PC-3 (cell line): ENCODE results near the gene TUBGCP3. TPM values are rescaled to one million over a fixed set of nuclear protein-coding genes. Genes with fewer than 3 reads are reported as not detected.

Source experiments
- ATAC-seq: fragments of 200-7000 bp; cut with Tn5 transposase; 2 replicates; pipeline ENCODE4 v1.9.1; 2020; ENCODE audit warnings: mild to moderate bottlenecking, moderate library complexity
- BruUV-seq: library from RNA; stranded (reverse); fragments of 400-500 nt; replicated peaks from 2 replicates; lab custom pipeline; 2021; lab: Mats Ljungman, UMichigan
- CTCF ChIA-PET: fragments of 300-600 bp; sonication (Branson Sonifier 250); formaldehyde crosslinking; loops from one replicate; lab custom pipeline; 2022; ENCODE audit warnings: antibody characterized with exemption; lab: Charles Lee
- POLR2A ChIA-PET: fragments of 300-600 bp; sonication (Branson Sonifier 250); formaldehyde crosslinking; loops from one replicate; lab custom pipeline; 2022; ENCODE audit warnings: antibody characterized with exemption; ENCODE audit not compliant: unreplicated experiment; lab: Charles Lee
- DNase-seq: peaks from one replicate; pipeline ENCODE4 v3.0.0-alpha.2; 2015
- H2AFZ ChIP-seq: fragments of 300-600 bp; sonication (generic); 2 replicates; pipeline ENCODE4 v1.6.0; 2016; ENCODE audit warnings: antibody characterized with exemption, low read length
- H3F3A ChIP-seq: fragments of 300-600 bp; sonication (generic); one replicate; pipeline ENCODE4 v1.6.0; 2017; ENCODE audit warnings: antibody characterized with exemption, low read length, control low read depth, mild to moderate bottlenecking; ENCODE audit not compliant: unreplicated experiment
- H3K27ac ChIP-seq: fragments of 300-600 bp; sonication (generic); 2 replicates; pipeline ENCODE4 v1.5.1; 2016; ENCODE audit warnings: mild to moderate bottlenecking, low read length
- H3K27me3 ChIP-seq: fragments of 300-600 bp; sonication (generic); 2 replicates; pipeline ENCODE4 v1.6.1; 2016; ENCODE audit warnings: low read length, mixed read lengths
- H3K36me3 ChIP-seq: fragments of 300-600 bp; sonication (generic); 2 replicates; pipeline ENCODE4 v1.6.1; 2016; ENCODE audit warnings: low read depth, mixed run types, low read length, mixed read lengths
- H3K4me1 ChIP-seq: fragments of 300-600 bp; sonication (generic); 2 replicates; pipeline ENCODE4 v1.5.1; 2016; ENCODE audit warnings: low read length; ENCODE audit not compliant: insufficient read depth
- H3K4me2 ChIP-seq: fragments of 300-600 bp; sonication (generic); 2 replicates; pipeline ENCODE4 v1.6.0; 2016; ENCODE audit warnings: low read length
- H3K4me3 ChIP-seq: fragments of 300-600 bp; sonication (generic); 2 replicates; pipeline ENCODE4 v1.5.1; 2016; ENCODE audit warnings: mild to moderate bottlenecking, low read length, mixed read lengths
- H3K79me2 ChIP-seq: fragments of 300-600 bp; sonication (generic); 2 replicates; pipeline ENCODE4 v1.6.1; 2017; ENCODE audit warnings: low read length, mixed read lengths
- H3K9ac ChIP-seq: fragments of 300-600 bp; sonication (generic); 2 replicates; pipeline ENCODE4 v1.6.0; 2016; ENCODE audit warnings: mild to moderate bottlenecking, low read length
- H3K9me2 ChIP-seq: fragments of 300-600 bp; sonication (generic); replicated peaks from 2 replicates; pipeline ENCODE4 v1.6.1; 2016; ENCODE audit warnings: mixed run types, low read length, mixed read lengths
- H3K9me3 ChIP-seq: fragments of 300-600 bp; sonication (generic); 2 replicates; pipeline ENCODE4 v1.6.1; 2016; ENCODE audit warnings: low read length, mixed read lengths
- H4K20me1 ChIP-seq: fragments of 300-600 bp; sonication (generic); 2 replicates; pipeline ENCODE4 v1.6.1; 2016; ENCODE audit warnings: low read length, mixed read lengths
- CTCF ChIP-seq: fragments of 300-600 bp; sonication (generic); conservative IDR thresholded peaks from 2 replicates; pipeline ENCODE4 v1.5.1; 2017; ENCODE audit warnings: antibody characterized with exemption, low read depth, mild to moderate bottlenecking, low read length
- EZH2 ChIP-seq: fragments of 300-600 bp; sonication (generic); IDR thresholded peaks from one replicate; pipeline ENCODE4 v1.6.1; 2017; ENCODE audit warnings: antibody characterized with exemption, mild to moderate bottlenecking, low read length; ENCODE audit not compliant: unreplicated experiment
- EZH2phosphoT487 ChIP-seq: fragments of 300-600 bp; sonication (generic); IDR thresholded peaks from 2 replicates; pipeline ENCODE4 v1.6.1; 2018; ENCODE audit warnings: mild to moderate bottlenecking, antibody characterized with exemption, low read length, borderline replicate concordance
- intact Hi-C: fragments of 100-400 bp; cut with micrococcal nuclease; formaldehyde crosslinking; loops from 2 replicates; pipeline ENCODE4 v1.9.0; 2023
- total RNA-seq: library from RNA; depleted of rRNA; stranded (reverse); fragments of >200 nt; gene quantifications from 2 replicates; pipeline ENCODE4 v1.2.3, GENCODE V29; 2014

TUBGCP3 gene
- total RNA-seq, 1 experiment from 2014 or later: 25.8 TPM

GRCh38 chr13:112447306-112447705 lies 140.6 kb downstream of the TUBGCP3 start:
- no peaks in the 10 kb centered on the region for H3K4me1 ChIP-seq
- no peak overlapping the region for H3K4me2 ChIP-seq
- POLR2A ChIA-PET: no interaction called here
- H3K9ac ChIP-seq: no peak overlapping the region
- no peaks in the 10 kb centered on the region for H3K36me3 ChIP-seq
- DNase-seq: no peak
- H3K9me2 ChIP-seq: no peaks in the 10 kb centered on the region
- ATAC-seq: no peak
- CTCF ChIA-PET: no interaction called here
- TF ChIP-seq EZH2phosphoT487 (no peak), EZH2 (no peak), CTCF (no peak)
- no peaks in the 10 kb centered on the region for H3K9me3 ChIP-seq
- H3K27me3 ChIP-seq: peaks cover 32% of the 10 kb centered on the region
- no TSS peak for BruUV-seq
- no peak overlapping the region for H3K27ac ChIP-seq
- H3F3A ChIP-seq: no peaks in the 10 kb centered on the region
- intact Hi-C loops: no loop called here
- H3K4me3 ChIP-seq: no peak overlapping the region
- H3K79me2 ChIP-seq: no peaks in the 10 kb centered on the region
- H2AFZ ChIP-seq: no peak overlapping the region
- H4K20me1 ChIP-seq: no peaks in the 10 kb centered on the region

- H3K79me2 ChIP-seq: no peaks in the 10 kb centered on the region
- H3K27ac ChIP-seq: no peak overlapping the region
- CTCF ChIA-PET: no interaction called here
- H3K4me1 ChIP-seq: no peaks in the 10 kb centered on the region
- POLR2A ChIA-PET: no interaction called here
- H3K4me2 ChIP-seq: no peak overlapping the region
- H3F3A ChIP-seq: no peaks in the 10 kb centered on the region
- TF ChIP-seq EZH2phosphoT487 (no peak), EZH2 (no peak), CTCF (no peak)
- no peak overlapping the region for H3K9ac ChIP-seq
- no peaks in the 10 kb centered on the region for H3K9me3 ChIP-seq
- ATAC-seq (no peak), DNase-seq (no peak)
- intact Hi-C loops: no loop called here
- no peaks in the 10 kb centered on the region for H3K9me2 ChIP-seq
- H3K36me3 ChIP-seq: no peaks in the 10 kb centered on the region
- no peak overlapping the region for H3K4me3 ChIP-seq
- BruUV-seq: no TSS peak
- H2AFZ ChIP-seq: no peak overlapping the region
- peaks cover 29% of the 10 kb centered on the region for H3K27me3 ChIP-seq
- H4K20me1 ChIP-seq: no peaks in the 10 kb centered on the region
Measured at GRCh38 chr13:112446867-112447266, 141.1 kb downstream of the TUBGCP3 start.

GRCh38 chr13:112446347-112446861 lies 141.5 kb downstream of the TUBGCP3 start:
- Histone ChIP-seq H3K27ac (no peak overlapping the region), H3K79me2 (no peaks in the 10 kb centered on the region), H3K27me3 (peaks cover 27% of the 10 kb centered on the region), H3K9ac (no peak overlapping the region), H2AFZ (no peak overlapping the region), H3K4me1 (no peaks in the 10 kb centered on the region), H3K4me3 (no peak overlapping the region), H4K20me1 (no peaks in the 10 kb centered on the region), H3K9me2 (no peaks in the 10 kb centered on the region), H3K9me3 (no peaks in the 10 kb centered on the region), H3F3A (no peaks in the 10 kb centered on the region), H3K4me2 (no peak overlapping the region), H3K36me3 (no peaks in the 10 kb centered on the region)
- TF ChIP-seq EZH2phosphoT487 (no peak), EZH2 (no peak), CTCF (no peak)
- no TSS peak for BruUV-seq
- intact Hi-C loops: no loop called here
- DNase-seq (no peak), ATAC-seq (no peak)
- ChIA-PET POLR2A (no interaction called here), CTCF (no interaction called here)
